GM18861 (cell line): ENCODE measurements around the gene THSD8.
"Not testable (repeated sequence)": the region's sequence is repeated elsewhere in the genome, so short reads cannot be mapped to it uniquely, and the experiment has no call there.

Experiments
- ATAC-seq: cut with Tn5 transposase; IDR thresholded peaks from one replicate; pipeline ENCODE4 v1.9.1; 2021; ENCODE audit not compliant: unreplicated experiment

THSD8 gene

GRCh38 chr19:12821761-12822160, 19.9 kb downstream of the THSD8 start:
- no peak for ATAC-seq

GRCh38 chr19:12825254-12826131, 23.6 kb downstream of the THSD8 start:
- no peak for ATAC-seq

- ATAC-seq = no peak
Measured at GRCh38 chr19:12828494-12828893, 26.6 kb downstream of the THSD8 start.

- no peak for ATAC-seq
Measured at GRCh38 chr19:12833418-12833737, 31.5 kb downstream of the THSD8 start.

- no peak for ATAC-seq
Measured at GRCh38 chr19:12833738-12834565, 32.1 kb downstream of the THSD8 start.

GRCh38 chr19:12834566-12834943, 32.7 kb downstream of the THSD8 start, which contains the start of gene RTBDN:
Gene RTBDN, minus strand, starts transcription at chr19:12834579. Its CDS starts 4,600 bp downstream, at chr19:12829979.
- ATAC-seq = no peak

- ATAC-seq = no peak
Measured at GRCh38 chr19:12834976-12835757, 33.3 kb downstream of the THSD8 start.

GRCh38 chr19:12836529-12836863, 34.6 kb downstream of the THSD8 start:
- ATAC-seq = no peak

GRCh38 chr19:12837225-12837624, 35.4 kb downstream of the THSD8 start:
- no peak for ATAC-seq

- no peak for ATAC-seq
Measured at GRCh38 chr19:12838182-12838885, 36.5 kb downstream of the THSD8 start, which contains the start of gene MAST1. Gene MAST1, plus strand, starts transcription at chr19:12838515. Its CDS starts 58 bp downstream, at chr19:12838573.

- no peak for ATAC-seq
Measured at GRCh38 chr19:12838886-12839756, 37.3 kb downstream of the THSD8 start.

GRCh38 chr19:12840091-12841079, 38.5 kb downstream of the THSD8 start:
- no peak for ATAC-seq

GRCh38 chr19:12841094-12841493, 39.2 kb downstream of the THSD8 start:
- no peak for ATAC-seq

GRCh38 chr19:12842511-12842910, 40.6 kb downstream of the THSD8 start:
- no peak for ATAC-seq

- no peak for ATAC-seq
Measured at GRCh38 chr19:12843328-12843727, 41.5 kb downstream of the THSD8 start.

- no peak for ATAC-seq
Measured at GRCh38 chr19:12843999-12844732, 42.3 kb downstream of the THSD8 start.

- not testable (repeated sequence) for ATAC-seq
Measured at GRCh38 chr19:12846613-12847012, 44.7 kb downstream of the THSD8 start.
